Mesenchymal stem cell (in vitro differentiated cells and primary cell): ENCODE data around the gene HOXB1.

Experiments used
- DNase-seq: peaks from one replicate; pipeline ENCODE4 v3.0.0-alpha.2; 2013
- H2AFZ ChIP-seq: one replicate; pipeline ENCODE4 v1.6.1; 2013; ENCODE audit warnings: low read depth, mild to moderate bottlenecking, control low read depth, inconsistent platforms, low read length, moderate library complexity
- H2AK5ac ChIP-seq: 2 replicates; pipeline ENCODE4 v1.6.1; 2013; ENCODE audit warnings: low read length, moderate library complexity, mild to moderate bottlenecking, inconsistent platforms; ENCODE audit not compliant: severe bottlenecking
- H2BK120ac ChIP-seq: one replicate; pipeline ENCODE4 v1.6.1; 2013; ENCODE audit warnings: low read depth, mild to moderate bottlenecking, inconsistent platforms, low read length, moderate library complexity
- H2BK12ac ChIP-seq, 2 experiments: one replicate each; pipeline ENCODE4 v1.6.1; 2013; ENCODE audit warnings: inconsistent platforms in 2 of 2, low read length in 2 of 2, mild to moderate bottlenecking in 2 of 2, moderate library complexity in 2 of 2, control low read depth in 1 of 2
- H2BK15ac ChIP-seq: one replicate; pipeline ENCODE4 v1.6.1; 2013; ENCODE audit warnings: mild to moderate bottlenecking, low read depth, inconsistent platforms; ENCODE audit not compliant: poor library complexity, severe bottlenecking
- H2BK5ac ChIP-seq: 2 replicates; pipeline ENCODE4 v1.6.1; 2013; ENCODE audit warnings: low read depth, mild to moderate bottlenecking, low read length, control low read depth, inconsistent platforms; ENCODE audit not compliant: poor library complexity, severe bottlenecking
- H3K14ac ChIP-seq, 2 experiments: one replicate each; pipeline ENCODE4 v1.6.1; 2013; ENCODE audit warnings: inconsistent platforms in 2 of 2, low read length in 2 of 2, control low read depth in 1 of 2, mild to moderate bottlenecking in 1 of 2, moderate library complexity in 1 of 2
- H3K18ac ChIP-seq, 2 experiments: one replicate each; pipeline ENCODE4 v1.6.1; 2013; ENCODE audit warnings: inconsistent platforms in 2 of 2, low read length in 2 of 2, control low read depth in 1 of 2, low read depth in 1 of 2, mild to moderate bottlenecking in 1 of 2
- H3K23ac ChIP-seq, 2 experiments: one replicate each; pipeline ENCODE4 v1.6.1; 2013; ENCODE audit warnings: inconsistent platforms in 2 of 2, low read length in 2 of 2, mild to moderate bottlenecking in 2 of 2, moderate library complexity in 2 of 2, control low read depth in 1 of 2
- H3K27ac ChIP-seq: 2 replicates; pipeline ENCODE4 v1.5.1; 2013; ENCODE audit warnings: mild to moderate bottlenecking, moderate library complexity, low read length, control low read depth, inconsistent platforms; ENCODE audit not compliant: poor library complexity, severe bottlenecking
- H3K27me3 ChIP-seq, 2 experiments: 2 replicates each; pipeline versions ENCODE4 v1.6.1 to v1.7.0; 2013; ENCODE audit warnings: low read length in 2 of 2, mild to moderate bottlenecking in 2 of 2, moderate library complexity in 2 of 2, control low read depth in 1 of 2, inconsistent platforms in 1 of 2; ENCODE audit not compliant: control insufficient read depth in 1 of 2, insufficient read depth in 1 of 2
- H3K36me3 ChIP-seq, 2 experiments: 2 replicates each; pipeline versions ENCODE4 v1.6.1 to v1.7.0; 2013; ENCODE audit warnings: low read length in 2 of 2, control low read depth in 1 of 2, inconsistent platforms in 1 of 2, low read depth in 1 of 2, mild to moderate bottlenecking in 1 of 2; ENCODE audit not compliant: insufficient read depth in 2 of 2, control insufficient read depth in 1 of 2
- H3K4ac ChIP-seq, 2 experiments: one replicate each; pipeline ENCODE4 v1.6.1; 2013; ENCODE audit warnings: inconsistent platforms in 2 of 2, low read length in 2 of 2, mild to moderate bottlenecking in 2 of 2, moderate library complexity in 2 of 2, control low read depth in 1 of 2, low read depth in 1 of 2
- H3K4me1 ChIP-seq: 2 replicates; pipeline ENCODE4 v1.6.1; 2013; ENCODE audit warnings: low read depth, low read length, control low read depth; ENCODE audit not compliant: control insufficient read depth, insufficient read depth
- H3K4me2 ChIP-seq: 2 replicates; pipeline ENCODE4 v1.6.1; 2013; ENCODE audit warnings: low read length, mild to moderate bottlenecking, inconsistent platforms; ENCODE audit not compliant: poor library complexity, severe bottlenecking
- H3K4me3 ChIP-seq, 2 experiments: 2 replicates each; pipeline versions ENCODE4 v1.5.1 to v1.7.0; 2013; ENCODE audit warnings: low read length in 2 of 2, mild to moderate bottlenecking in 2 of 2, control low read depth in 1 of 2, low read depth in 1 of 2; ENCODE audit not compliant: insufficient read depth in 1 of 2
- H3K79me1 ChIP-seq: replicated peaks from 2 replicates; pipeline ENCODE4 v1.6.1; 2013; ENCODE audit warnings: mild to moderate bottlenecking, control low read depth, low read length, inconsistent platforms; ENCODE audit not compliant: poor library complexity, severe bottlenecking
- H3K9ac ChIP-seq: 2 replicates; pipeline ENCODE4 v1.7.0; 2013; ENCODE audit warnings: mild to moderate bottlenecking, low read length, moderate library complexity
- H3K9me3 ChIP-seq: 2 replicates; pipeline ENCODE4 v1.7.0; 2013; ENCODE audit warnings: mild to moderate bottlenecking, low read length; ENCODE audit not compliant: control insufficient read depth
- H4K8ac ChIP-seq: one replicate; pipeline ENCODE4 v1.6.1; 2013; ENCODE audit warnings: inconsistent platforms, mild to moderate bottlenecking, low read length, moderate library complexity
- H4K91ac ChIP-seq: one replicate; pipeline ENCODE4 v1.6.1; 2013; ENCODE audit warnings: mild to moderate bottlenecking, low read length, inconsistent platforms
- WGBS: methylation state at CpG from one replicate; pipeline ENCODE4 v1.1.7; 2013; ENCODE audit warnings: mixed read lengths; 5-methylcytosine and 5-hydroxymethylcytosine counted together

The HOXB1 gene

GRCh38 chr17:48569674-48570324, 39.0 kb upstream of the HOXB1 start:
- Histone ChIP-seq H3K9ac (peak overlapping the region; percentile 95), H2BK120ac (peak overlapping the region; percentile 71), H2AK5ac (peak overlapping the region; percentile 59), H3K14ac (no peak overlapping the region), H2BK15ac (peak overlapping the region; percentile 94), H2BK5ac (no peak overlapping the region), H3K79me1 (peaks cover 4% of the 10 kb centered on the region), H2BK12ac (no peak overlapping the region), H3K4me2 (peak overlapping the region; percentile 51), H4K8ac (no peak overlapping the region), H3K36me3 (peaks cover 9 to 15% of the 10 kb centered on the region in 2 experiments), H3K18ac (peak overlapping the region; percentile 80 to 98), H2AFZ (no peak overlapping the region), H3K4ac (peak overlapping the region; percentile 35 to 37), H3K27me3 (peaks cover 0 to 4% of the 10 kb centered on the region in 2 experiments), H4K91ac (no peak overlapping the region), H3K4me1 (peaks cover 32% of the 10 kb centered on the region), H3K23ac (peak overlapping the region in 1 of 2 experiments; percentile 20), H3K27ac (peak overlapping the region; percentile 27), H3K9me3 (no peaks in the 10 kb centered on the region), H3K4me3 (peak overlapping the region in 1 of 2 experiments; percentile 76)
- DNase-seq = peak; percentile 76
- WGBS = 10% methylated on average over 2 of the region's 6 CpGs

- Histone ChIP-seq H3K4me1 (peaks cover 35% of the 10 kb centered on the region), H2BK15ac (no peak overlapping the region), H2BK12ac (no peak overlapping the region), H2BK120ac (peak overlapping the region; percentile 39), H3K27ac (no peak overlapping the region), H2AFZ (no peak overlapping the region), H3K14ac (peak overlapping the region in 1 of 2 experiments; percentile 13), H3K9ac (peak overlapping the region; percentile 95), H3K4me2 (peak overlapping the region; percentile 70), H3K18ac (peak overlapping the region; percentile 40 to 67), H3K23ac (no peak overlapping the region), H4K91ac (peak overlapping the region; percentile 79), H4K8ac (no peak overlapping the region), H3K79me1 (peaks cover 1% of the 10 kb centered on the region), H3K4ac (peak overlapping the region in 1 of 2 experiments; percentile 34), H3K36me3 (peaks cover 12 to 15% of the 10 kb centered on the region in 2 experiments), H3K27me3 (peaks cover 0 to 4% of the 10 kb centered on the region in 2 experiments), H2AK5ac (no peak overlapping the region), H3K9me3 (no peaks in the 10 kb centered on the region), H2BK5ac (no peak overlapping the region), H3K4me3 (peak overlapping the region in 1 of 2 experiments; percentile 76)
- DNase-seq = no peak
- WGBS = 17% methylated on average over 1 of the region's 3 CpGs
Measured at GRCh38 chr17:48569240-48569582, 38.4 kb upstream of the HOXB1 start.

- Histone ChIP-seq H3K79me1 (no peaks in the 10 kb centered on the region), H4K8ac (peak overlapping the region; percentile 27), H3K23ac (no peak overlapping the region), H2BK120ac (peak overlapping the region; percentile 39), H4K91ac (no peak overlapping the region), H2BK5ac (no peak overlapping the region), H3K36me3 (peaks cover 12 to 15% of the 10 kb centered on the region in 2 experiments), H2BK12ac (no peak overlapping the region), H2AK5ac (no peak overlapping the region), H3K4ac (peak overlapping the region in 1 of 2 experiments; percentile 34), H2BK15ac (no peak overlapping the region), H3K4me1 (peaks cover 38% of the 10 kb centered on the region), H3K27me3 (peaks cover 0 to 4% of the 10 kb centered on the region in 2 experiments), H3K18ac (peak overlapping the region; percentile 40 to 67), H3K9ac (peak overlapping the region; percentile 95), H3K4me3 (peak overlapping the region; percentile 33 to 76), H3K14ac (no peak overlapping the region), H3K4me2 (peak overlapping the region; percentile 70), H3K27ac (peak overlapping the region; percentile 23), H2AFZ (no peak overlapping the region), H3K9me3 (no peaks in the 10 kb centered on the region)
- DNase-seq = peak; percentile 79
- WGBS = 1% methylated on average over 19 of the region's 33 CpGs
Measured at GRCh38 chr17:48568499-48569239, 37.9 kb upstream of the HOXB1 start.
